Measurements from ENCODE around the gene STKLD1.
"Not testable (repeated sequence)": the region's sequence is repeated elsewhere in the genome, so short reads cannot be mapped to it uniquely, and the experiment has no call there.

The STKLD1 gene

DNA sequence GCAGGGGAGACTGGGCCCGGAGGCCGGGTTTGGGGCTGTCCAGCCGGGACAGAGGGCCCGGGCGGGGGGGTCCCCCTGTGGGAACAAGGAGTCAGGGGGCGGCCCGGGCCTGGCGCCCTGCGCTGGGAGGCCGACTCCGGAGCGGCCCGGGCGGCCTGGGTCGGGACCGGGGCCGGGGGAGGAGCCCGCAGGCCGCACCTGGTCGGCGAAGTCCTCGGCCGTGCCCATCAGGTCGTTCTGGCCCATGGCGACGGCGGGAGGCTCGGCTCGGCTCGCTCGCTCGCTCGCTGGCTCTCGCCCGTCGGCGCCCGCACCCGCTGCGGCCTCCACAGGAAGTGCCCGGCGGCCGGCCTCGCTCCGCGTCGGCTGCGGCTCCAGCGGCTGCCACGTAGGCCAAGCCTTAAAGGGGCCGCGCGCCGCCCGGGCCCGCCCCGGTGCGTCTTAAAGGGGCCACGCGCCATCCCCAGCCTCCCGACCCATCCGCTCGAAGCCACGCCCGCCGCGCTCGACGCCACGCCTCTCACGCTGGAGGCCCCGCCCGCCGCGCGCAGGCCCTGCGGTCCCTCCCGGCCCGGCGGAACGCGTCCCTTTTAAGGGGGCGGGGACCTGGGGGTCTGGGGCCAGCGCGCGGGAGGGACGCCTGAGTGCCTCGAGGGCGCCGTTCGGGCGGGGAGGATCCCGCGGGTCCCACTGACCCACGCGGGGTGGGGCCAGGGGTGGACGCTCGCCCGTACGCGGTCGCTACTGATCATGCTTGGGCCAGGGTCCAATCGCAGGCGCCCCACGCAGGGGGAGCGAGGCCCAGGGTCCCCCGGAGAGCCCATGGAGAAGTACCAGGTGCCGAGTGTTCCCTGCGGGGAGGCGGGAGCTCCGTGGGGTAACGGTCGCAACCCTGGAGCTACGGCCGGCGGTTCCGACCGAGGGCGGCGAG lies at the start of gene STKLD1, which contains the start of gene SURF4:
TSS of gene STKLD1 (plus strand) at position 643 of the 931 bp plus-strand sequence. CDS start at position 751, 108 bp downstream.
TSS of gene SURF4 (minus strand) at position 337 of the 931 bp plus-strand sequence. CDS start at position 246, 91 bp downstream.
- peak; percentile 96 for DNase-seq

DNA sequence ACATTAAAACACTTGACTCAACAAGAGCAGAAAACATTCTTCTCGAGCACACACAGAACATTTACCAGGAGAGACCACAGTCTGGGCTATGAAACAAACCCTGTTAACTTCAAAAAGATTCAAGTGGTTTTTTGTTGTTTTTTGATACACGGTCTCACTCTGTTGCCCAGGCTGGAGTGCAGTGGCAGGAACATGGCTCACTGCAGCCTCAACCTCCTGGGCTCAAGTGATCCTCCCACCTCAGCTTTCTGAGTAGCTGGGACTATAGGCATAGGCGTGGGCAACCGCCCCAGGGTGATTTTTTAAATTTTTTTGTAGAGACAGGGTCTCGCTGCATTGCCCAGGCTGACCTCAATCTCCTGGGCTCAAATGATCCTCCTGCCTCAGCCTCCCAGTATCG lies 49.1 kb upstream of the STKLD1 start:
- not testable (repeated sequence) for DNase-seq

DNA sequence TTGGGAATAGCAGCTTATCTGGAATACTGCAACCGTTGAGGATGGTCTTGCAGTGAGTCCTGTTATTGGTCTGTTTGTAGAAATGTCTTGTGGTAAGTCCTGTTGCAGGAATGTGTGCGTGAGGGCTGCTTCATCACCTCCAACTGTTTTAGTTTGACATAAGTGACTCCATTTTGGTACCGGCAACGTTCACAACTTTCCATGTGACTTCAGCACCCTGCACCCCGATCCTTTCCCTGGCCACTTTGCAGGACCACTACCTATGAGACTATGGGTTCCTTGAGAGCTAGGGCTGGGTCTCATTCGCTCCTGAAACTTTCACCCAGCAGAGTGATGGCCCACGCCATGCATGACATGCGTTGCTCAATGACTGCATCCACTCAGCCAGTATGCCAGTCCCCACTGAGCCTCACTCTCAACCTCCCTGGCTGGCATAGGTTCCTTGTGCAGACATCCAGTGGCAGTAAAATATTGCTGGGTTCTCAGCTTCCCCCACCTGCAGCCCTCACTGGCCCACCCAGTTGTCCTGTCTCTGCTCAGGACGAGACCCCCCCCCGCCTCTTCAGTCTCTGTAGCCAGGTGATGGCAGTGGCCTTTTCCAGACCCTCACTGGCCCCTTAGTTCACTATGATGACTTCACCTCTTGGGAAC lies 48.2 kb upstream of the STKLD1 start:
- DNase-seq = no peak

DNA sequence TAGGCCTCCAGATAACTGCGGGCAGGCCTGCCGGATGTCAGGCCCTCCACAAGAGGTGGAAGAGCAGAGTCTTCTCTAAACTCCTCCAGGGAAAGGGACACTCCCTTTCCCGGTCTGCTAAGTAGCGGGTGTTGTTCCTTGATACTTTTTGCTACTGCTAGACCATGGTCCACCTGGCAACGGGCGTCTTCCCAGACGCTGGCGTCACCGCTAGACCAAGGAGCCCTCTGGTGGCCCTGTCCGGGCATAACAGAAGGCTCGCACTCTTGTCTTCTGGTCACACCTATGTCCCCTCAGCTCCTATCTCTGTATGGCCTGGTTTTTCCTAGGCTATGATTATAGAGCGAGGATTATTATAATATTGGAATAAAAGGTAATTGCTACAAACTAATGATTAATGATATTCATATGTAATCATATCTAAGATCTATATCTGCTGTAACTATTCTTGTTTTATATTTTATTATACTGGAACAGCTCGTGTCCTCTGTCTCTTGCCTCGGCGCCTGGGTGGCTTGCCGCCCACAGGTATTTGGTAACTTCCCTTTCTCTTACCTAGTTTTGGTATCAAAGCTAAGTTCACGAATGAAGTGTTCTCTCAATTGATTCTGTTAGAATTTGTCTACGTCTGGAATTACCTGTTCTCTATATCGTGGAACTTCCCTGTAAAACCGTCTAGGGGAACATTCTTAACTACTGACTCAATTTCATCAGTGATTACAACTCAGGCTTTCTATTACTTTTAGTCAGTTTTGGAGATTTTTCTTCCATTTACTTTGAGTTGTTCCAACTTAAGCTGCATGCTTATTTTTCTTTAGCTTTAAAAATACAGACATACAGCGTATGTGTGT lies 46.6 kb upstream of the STKLD1 start:
- DNase-seq = not testable (repeated sequence)

DNA sequence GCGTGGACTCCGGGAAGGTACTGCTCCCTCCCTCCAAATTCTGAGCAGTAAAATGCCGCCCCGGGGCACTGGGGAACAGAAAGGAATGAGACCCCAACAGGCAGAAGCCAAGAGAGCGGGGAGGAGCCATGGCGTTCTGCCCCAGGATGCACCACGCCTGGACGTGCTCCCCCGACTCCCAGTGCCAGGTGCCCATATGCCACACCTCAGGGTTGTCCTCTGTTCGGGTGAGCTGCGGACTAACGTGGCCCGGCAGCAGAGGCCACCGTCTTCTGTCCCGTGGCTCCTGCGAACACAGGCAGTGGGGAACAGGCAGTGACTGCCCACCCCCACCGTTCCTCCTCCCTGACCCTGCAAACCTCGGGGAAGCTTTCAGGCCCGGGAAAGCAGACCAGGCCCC lies 44.9 kb upstream of the STKLD1 start:
- DNase-seq = no peak

DNA sequence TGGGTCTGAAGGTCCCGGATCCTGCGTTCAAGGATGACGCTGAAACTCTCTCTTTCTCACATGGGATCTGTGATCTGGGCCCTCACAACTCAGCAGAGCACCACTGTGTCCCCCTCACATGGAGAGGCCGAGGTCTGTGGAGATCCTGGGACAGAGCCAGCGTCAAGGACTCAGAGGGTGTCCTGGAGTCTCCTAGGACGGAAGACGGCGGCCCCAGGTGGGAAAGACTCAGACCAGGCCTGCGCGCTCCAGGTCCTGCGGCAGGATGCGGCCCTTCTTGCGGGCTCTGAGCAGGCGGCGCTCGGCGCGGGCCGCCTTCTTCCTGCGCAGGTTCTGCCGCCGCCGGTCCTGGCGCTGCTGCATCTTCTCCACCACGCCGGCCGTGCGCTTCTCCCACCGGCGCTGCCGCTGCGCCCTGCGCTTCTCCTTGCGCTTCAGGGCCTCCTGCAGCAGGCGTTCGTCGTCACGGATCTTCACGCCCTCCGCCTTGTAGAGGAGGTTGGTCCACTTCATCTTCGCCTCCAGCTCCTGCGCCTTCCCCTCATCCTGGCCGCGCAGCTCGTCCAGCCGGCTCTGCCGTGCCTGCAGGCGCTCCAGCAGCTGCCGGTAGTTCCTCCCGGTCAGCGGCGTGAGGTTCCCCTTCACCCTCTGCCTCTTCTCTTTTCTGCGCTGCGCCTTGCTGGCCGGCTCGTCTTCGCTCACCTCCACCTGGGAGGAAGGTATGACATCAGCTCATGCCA lies 44.4 kb upstream of the STKLD1 start:
- DNase-seq = no peak

DNA sequence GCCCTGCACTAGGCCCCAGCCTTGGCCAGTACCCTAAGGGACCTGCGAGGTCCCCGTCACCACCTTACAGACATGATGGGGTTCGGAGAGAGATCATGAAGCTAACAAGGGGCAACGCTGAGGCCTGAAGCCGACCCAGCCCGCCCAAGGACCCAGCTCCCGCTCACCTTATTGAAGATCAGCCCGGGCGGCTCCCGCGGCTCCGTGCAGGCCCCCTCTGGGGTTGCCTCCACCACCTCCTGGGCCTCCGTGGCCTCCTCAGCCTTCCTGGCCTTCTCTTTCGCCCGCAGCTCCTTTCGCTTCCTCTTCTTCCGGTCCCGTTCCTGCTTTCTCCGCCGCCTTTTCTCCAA lies 43.8 kb upstream of the STKLD1 start:
- no peak for DNase-seq

DNA sequence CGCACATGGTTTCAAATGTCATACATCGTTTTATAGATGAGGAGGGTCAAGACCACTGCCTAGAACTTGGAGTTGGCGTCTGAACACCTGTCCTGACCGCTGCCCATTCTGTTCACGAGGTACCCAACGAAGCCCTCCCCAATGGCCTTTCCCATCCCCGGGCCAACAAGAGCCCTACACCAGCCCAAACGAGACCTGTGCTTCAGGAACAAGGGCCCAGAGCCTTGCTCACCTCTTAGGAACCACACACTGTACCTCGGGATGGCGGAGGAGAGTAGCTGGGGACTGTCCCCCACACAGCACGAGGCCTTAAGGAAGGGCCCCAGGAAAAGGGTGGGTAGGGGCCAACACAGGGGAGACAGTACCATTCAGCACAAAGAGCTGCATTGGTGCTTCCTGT lies 43.2 kb upstream of the STKLD1 start:
- no peak for DNase-seq

DNA sequence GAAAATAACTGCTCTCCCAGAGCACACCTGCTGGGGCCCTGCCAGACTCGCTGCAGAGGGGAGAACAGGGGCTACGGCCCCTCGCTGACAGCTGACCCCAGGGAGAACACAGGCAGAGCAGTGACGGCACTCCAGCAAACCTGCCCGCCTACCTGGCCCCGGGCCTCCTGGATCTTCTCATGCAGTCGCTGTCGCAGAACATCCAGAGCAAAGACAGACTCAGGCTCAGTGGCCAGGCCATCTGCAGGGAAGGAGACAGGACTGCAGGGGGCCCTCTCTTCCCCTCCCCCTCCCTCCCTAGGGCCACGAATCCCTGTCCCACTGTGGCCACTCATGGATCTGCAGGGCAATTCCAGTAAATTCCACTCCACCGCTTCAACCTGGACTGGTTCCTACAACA lies 42.6 kb upstream of the STKLD1 start:
- DNase-seq = no peak

DNA sequence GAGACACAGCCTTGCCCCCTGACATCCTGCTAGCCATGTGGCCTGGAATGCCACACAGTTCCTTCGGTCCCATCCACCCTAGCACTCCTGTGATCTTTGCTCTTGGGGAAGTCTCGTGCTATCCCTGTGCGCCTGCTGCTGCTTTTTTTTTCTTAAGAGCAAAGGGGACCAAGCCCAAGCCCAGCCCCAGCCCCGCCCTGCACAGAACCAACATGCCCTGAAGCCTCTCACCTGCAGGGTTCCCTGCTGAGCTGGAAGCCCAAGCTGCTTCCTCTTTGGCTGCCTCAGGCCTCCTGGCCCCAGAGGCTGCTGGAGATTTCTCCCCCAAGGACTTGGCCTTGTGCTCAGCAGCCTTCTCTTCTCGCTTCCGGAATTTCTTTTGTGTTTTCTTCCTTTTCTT lies 42.0 kb upstream of the STKLD1 start:
- DNase-seq = no peak

DNA sequence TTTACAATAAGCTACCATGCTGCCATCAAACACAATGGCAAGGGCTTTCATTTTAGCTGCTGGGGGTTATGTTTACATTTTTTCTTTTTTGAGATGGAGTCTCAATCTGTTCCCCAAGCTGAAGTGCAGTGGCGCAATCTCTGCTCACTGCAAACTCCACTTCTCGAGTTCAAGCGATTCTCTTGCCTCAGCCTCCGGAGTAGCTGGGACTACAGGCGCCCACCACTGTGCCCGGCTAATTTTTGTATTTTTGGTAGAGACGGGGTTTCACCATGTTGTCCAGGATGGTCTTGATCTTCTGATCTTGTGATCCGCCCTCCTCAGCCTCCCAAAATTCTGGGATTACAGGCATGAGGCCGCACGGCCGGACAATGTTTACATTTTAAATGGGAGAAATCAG lies 41.3 kb upstream of the STKLD1 start:
- not testable (repeated sequence) for DNase-seq

DNA sequence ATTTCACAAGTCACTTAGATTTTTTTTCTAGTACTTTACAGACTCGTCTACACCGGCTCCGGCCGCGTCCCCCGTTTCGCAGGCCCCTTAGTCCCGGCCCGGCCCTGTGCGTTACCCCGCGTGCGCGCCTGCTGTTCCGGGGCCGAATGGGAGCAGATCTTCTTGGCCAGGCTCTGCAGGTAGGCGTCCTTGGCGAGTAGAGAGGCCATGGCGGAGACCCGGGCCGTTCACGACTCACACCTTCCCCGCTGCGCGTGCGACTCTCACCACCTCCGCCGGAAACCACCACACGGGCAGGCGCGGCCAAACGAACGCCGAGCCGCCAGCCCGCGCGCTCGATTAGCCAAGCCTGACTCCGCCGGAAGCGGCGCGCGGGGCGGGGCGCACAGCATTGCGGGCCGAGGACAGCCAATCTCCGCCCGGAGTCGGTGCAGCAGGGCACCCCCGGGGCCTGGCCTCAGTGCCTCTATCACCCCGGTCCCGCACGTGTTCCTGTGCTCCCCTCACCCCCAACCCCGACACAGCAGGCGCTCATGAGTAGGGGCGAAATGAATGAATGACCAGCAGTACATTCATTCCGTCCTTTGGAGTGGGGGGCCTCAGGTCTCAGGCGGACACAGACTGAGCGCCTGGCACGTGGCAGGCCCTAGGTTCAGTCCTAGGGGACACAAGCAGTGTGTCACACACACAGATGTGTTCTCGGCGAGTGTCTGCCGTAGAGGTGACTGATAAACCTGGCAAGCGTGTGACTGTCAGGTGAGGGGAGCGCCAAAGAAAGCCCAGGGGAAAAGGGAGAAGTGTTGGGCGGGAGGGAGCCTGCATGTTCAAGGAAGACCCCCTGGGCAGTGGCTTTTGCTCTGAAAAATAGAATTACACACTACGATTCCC lies 40.0 kb upstream of the STKLD1 start, which contains the start of gene SURF6:
TSS of gene SURF6 (minus strand) at position 265 of the 888 bp plus-strand sequence. CDS start at position 209, 56 bp downstream.
- peak; percentile 94 for DNase-seq

DNA sequence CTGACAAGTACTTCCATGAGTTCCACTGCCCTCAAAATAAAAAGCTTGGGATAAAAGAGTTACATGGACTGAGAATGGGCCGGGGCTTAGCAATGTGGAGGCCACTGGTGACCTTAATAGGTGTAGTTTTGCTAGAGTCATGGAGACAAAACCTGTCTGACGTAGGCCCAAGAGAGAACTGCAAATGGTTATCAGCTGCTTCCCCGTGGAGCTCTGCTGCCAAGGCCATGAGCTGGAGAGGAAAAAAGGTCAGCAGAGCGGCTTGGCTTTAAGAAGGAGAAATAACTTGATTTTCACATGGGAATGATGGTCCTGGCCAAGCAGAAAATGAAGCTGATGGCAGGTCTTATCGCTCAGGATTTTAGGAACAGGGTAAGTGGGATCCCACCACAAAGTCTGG lies 36.5 kb upstream of the STKLD1 start:
- DNase-seq = no peak

DNA sequence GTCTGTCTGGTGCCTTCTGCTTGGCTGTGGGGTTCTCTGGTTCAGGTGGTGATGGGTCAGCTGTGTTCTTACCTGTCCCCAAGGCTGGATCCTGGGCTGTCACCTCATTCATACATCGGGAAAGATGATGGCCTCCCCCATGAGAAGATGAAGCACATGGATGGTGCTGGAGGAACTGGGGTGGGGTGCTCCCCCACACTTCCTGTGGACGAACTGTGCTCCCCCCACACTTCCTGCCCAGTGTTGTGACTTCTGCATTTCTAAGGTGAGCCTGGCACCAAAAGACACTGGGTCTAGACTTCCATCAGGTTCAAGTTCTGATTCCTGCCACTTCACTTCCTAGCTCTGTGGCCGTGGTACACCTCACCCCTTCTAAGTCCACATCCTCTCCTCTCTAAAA lies 35.9 kb upstream of the STKLD1 start:
- DNase-seq = no peak

DNA sequence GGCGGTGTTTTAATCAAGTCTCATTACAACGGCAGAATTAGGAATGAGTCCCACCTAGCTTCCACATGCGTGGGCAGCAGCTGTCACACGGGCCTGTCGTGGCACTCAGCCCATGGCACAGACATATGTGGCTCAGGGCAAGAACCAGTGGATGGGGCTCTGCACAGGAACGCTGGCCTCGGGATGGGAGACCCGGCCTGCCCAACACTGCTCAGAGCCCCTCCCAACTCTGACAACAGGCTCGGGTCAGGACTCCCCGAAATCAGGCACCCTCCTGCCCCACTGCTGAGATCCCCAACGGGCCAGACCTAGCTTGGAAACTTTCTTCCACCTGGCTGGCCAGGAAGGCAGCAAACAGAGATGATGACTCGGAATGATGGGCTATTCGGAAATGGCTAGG lies 35.2 kb upstream of the STKLD1 start:
- DNase-seq = no peak

DNA sequence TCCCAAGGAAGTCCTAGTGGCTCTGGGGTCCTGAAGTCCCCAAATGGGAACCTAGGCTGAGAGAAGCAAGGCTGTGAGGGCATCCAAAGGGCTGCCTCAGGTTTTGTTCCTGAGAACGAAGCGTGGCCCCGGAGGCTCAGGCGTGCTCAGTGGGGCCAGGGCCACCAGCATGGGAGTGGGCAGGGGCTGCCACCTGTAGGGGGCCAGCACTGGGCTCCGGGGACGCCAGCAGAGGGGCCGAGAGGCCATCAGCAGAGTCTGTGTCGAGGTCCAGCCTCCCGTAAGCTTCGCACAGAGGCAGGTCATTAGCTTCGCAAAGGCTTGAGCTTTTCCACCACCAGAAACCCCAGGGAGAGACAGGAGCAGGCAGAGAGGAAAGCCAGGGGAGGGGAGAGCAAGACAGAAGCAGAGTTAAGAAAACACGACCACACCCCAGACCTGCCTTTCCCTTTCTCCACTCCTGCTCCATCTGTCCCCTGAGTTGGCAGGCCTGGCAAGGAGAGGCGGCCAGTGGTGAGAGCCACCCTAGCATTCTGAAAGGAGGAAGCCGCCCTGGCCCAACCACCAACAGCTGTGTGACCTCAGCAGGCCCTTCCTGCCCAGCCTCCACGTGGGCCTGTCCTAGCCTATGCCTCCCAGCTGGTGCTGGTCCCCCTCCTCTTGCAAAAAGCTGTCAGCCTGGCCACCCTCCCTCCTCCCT lies 34.6 kb upstream of the STKLD1 start:
- DNase-seq = no peak

DNA sequence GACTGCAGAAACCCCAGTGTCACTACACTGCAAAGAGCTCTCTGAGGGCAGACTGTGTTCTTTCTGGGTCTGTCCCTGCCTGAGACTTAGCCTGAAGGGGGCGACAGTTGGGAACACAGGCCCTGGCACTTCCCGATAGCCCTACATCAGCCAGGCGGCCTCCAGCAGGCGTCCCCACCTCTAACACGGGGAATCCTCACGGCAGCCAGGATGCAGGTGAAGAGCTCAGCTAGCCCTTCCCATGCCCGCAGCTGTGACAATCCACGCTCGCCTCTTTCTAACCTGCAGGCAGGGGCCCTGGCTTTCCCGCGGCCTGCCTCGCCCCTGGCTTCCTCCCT lies 34.1 kb upstream of the STKLD1 start:
- DNase-seq = no peak

DNA sequence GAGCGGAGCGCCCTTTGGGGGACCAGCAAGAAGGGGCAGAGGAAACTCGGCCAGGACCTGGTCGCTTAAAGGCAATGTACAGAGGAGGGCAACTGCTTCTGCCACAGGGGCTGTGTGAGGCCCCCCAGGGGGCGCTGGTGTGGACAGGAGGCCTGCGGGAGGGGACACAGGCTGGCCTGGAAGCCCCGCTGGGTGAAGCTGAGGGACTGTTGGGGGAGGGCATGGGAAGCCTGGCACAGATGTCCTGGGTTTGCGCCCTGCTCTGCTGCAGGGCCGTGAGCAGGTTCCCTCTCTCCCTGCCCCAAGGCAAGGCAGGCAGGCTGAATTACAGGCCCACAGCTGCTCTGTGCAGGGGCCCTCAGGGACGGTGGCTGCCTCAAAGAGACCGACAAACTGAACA lies 33.6 kb upstream of the STKLD1 start:
- DNase-seq = no peak

DNA sequence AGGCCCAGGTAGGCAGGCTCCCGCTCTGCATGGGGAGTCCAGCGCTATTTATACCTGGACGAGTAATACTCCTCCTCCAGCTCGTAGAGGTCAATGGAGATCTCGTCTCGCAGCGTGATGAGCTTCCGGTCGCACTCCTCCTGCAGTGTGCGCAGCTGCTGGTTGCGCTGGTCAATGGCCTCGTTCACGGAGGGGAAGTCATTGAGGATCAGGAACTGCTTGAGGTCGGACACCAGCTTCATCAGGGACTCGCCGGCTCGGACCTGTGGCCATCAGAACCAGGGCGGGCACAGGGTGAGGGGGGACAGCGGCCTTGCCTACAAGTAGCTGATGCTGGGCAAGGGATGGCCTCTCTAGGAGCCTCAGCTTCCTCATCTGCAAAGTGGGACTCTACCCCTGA lies 32.1 kb upstream of the STKLD1 start:
- DNase-seq = no peak

DNA sequence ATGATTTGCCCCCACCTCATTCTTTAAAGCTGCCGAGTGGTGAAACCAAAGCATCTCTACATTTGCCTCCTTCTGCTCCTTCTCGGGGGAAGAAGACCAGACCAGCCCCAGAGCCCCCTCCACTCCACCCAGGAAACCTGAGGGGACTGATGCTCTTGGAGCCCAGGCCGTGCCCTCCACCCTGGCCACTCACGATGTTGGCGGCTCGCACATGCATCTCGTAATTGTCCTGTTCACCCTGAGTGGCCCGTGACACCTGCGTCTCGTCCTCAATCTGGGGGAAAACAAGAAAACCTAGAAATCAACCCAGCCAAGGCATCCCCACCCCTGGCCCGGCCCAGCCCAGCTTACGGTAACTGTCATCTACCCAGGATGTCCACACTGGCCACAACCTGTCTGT lies 31.2 kb upstream of the STKLD1 start:
- no peak for DNase-seq

DNA sequence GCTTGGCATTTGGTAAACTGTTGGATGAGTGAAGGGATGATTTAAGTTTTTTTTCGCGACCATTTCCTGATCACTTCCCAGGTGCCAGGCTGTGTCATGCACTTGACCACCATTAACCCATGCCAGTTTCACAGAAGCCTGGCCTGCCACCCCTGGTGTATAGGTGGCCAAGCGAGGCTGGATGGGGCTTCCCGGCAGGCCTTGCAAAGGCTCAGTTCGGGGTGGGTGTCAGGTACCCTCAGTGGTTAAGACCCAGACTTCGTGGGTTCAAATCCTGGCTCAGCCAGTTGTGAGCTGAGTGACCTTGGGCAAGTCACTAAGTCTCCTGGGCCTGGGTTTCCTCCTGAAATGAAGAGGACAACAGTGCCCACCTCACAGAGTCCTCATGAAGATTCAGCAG lies 30.6 kb upstream of the STKLD1 start:
- DNase-seq = no peak
